ENCODE data around the gene GRIN2D. TPM values are rescaled to one million over a fixed set of nuclear protein-coding genes. Genes with fewer than 3 reads are reported as not detected.

GRIN2D gene
- 0.03 TPM in 1 of 2 replicates, not detected in the other for total RNA-seq (2014; rRNA removed; shearing (Covaris generic); ENCODE audit: low replicate concordance)

DNA sequence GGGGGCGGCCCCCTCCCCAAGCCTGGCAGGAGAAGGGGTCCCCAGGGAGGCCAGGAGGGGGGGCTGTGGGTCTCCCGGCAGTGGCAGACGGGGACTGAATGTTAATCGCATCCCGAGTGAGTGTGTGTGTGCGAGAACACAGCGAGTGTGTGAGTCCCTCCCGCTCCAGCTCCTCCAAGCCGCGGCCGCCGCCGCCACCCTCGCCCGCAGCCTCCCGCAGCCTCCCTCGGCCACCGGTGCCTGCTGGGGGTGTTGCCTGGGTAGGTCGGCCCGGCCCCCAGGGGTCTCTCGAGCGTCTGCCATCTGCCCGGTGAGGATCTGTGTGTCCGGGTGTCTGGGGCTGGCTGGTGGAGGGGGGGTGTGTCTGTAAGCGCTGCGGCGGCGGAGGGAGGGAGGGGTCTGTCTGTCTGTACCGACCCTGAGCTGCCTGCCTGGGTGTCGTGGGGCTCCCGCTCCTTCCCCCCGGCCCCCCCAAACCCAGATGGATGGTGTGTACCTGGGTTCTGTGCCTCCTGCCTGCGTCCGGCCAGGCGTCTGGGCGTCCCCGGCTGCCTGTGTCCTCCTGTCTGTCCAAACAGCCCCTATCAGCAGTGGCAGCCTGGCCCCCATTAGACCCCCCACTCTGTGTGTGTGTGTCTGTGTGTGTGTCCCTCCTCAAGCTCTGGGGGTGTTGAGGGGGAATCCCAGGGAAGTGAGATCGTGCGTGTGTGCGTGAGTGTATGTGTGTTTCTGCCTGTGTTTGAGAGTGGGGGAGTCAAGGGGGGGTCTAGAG, at the start of gene GRIN2D:
Gene GRIN2D (plus strand): TSS at position 110 of the 772 bp plus-strand sequence. CDS start 4,725 bp downstream, outside the sequence.
- Histone ChIP-seq H3K9me3 (no peaks in the 10 kb centered on the region), H3K27me3 (peaks cover 33% of the 10 kb centered on the region), H3K4me3 (no peak within 1 kb of the TSS), H3K36me3 (peaks cover 16% of the 10 kb centered on the region)
- no peak for DNase-seq

DNA sequence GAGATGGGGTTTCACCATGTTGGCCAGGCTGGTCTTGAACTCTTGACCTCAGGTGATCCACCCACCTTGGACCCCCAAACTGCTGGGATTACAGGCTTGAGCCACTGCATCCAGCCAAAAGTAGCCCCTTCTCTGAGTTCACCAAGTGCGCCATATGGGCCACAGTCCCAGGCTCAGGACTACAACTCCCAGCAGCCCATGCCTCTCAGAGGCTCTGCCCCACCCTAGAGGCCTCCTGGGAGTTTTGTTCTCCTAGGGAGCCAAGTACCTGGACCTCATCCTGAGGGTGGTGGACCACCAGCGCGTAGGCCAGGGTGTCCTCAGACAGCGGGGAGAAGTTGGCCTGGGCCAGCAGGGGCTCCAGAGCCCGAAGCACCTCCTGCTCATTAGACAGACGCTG, 48.6 kb upstream of the GRIN2D start:
- Histone ChIP-seq H3K27me3 (no peaks in the 10 kb centered on the region), H3K36me3 (peaks cover 15% of the 10 kb centered on the region), H3K9me3 (no peaks in the 10 kb centered on the region), H3K4me3 (no peak overlapping the region)
- no peak for DNase-seq

DNA sequence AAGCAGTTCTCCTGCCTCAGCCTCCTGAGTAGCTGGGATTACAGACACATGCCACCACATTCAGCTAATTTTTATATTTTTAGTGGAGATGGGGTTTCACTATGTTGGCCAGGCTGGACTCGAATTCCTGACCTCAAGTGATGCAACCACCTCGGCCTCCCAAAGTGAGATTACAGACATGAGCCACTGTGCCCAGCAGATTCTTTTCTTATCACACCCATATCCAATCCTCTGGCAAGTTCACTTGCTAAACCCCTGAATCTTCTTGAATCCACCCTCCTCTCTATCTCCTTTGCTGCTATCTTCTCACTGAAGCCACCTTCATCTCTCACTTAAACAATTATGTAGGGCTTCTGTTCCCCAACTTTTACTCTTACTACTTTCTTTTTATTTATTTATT, 47.3 kb upstream of the GRIN2D start:
- DNase-seq, result no peak
- H3K36me3 ChIP-seq, result peaks cover 14% of the 10 kb centered on the region

DNA sequence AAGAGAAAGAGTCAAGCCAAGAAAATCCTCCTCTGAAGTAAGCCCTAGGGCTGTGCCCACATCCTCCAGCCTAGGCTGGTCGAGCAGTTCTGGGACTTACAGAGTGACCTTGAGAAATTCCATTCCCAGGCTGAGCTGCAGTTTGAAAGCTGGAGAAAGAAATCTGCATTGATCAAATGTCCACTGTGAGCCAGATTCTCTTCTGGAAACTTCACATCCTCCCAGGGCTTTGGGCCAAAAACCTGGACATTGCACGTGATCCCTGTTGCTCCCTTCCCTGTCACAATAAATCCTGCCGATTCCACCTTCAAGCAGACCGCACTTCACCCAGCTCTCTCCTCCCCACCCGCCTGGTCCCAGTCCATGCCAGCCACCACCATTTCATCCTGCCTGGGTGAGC, 45.4 kb upstream of the GRIN2D start:
- no peak for DNase-seq
- no peak overlapping the region for H3K4me3 ChIP-seq
- peaks cover 7% of the 10 kb centered on the region for H3K36me3 ChIP-seq
- H3K27me3 ChIP-seq, result no peaks in the 10 kb centered on the region
- no peaks in the 10 kb centered on the region for H3K9me3 ChIP-seq

More for the DNA sequence above, 47.3 kb upstream of the GRIN2D start:
- Histone ChIP-seq H3K9me3 (no peaks in the 10 kb centered on the region), H3K4me3 (no peak overlapping the region), H3K27me3 (no peaks in the 10 kb centered on the region)

DNA sequence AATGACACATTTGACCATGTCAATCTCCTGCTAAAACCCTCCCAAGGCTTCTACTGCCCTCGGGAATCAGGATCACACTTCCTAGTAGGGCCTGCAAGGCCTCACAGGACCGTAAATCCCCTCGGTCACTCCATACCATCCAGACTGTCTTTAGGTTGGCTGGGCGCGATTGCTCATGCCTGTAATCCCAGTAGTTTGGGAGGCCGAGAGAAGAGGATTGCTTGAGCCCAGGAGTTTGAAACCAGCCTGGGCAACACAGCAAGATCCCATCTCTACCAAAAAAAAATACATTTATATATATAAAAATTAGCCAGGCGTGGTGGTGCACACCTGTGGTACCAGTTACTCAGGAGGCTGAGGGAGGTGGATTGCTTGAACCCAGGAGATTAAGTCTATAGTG, 44.7 kb upstream of the GRIN2D start:
- Histone ChIP-seq H3K9me3 (no peaks in the 10 kb centered on the region), H3K36me3 (peaks cover 3% of the 10 kb centered on the region), H3K27me3 (no peaks in the 10 kb centered on the region), H3K4me3 (no peak overlapping the region)
- no peak for DNase-seq

DNA sequence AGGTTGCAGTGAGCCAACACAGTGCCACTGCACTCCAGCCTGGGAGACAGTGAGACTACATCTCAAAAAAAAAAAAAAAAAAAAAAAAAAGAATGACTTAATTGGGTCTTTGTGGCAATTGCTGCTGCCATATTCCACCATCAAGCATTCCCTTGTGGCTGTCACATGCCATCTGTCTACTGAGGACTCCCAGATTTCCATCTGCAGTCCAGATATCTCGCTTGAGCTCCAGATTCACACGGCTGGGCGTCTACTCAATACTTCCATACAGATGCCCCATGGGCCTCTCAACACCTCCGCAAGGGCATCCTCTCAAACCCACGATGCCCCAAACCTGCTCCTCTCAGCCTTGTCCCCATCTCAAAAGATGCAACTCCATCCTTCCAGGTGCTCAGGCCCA, 42.6 kb upstream of the GRIN2D start:
- Histone ChIP-seq H3K4me3 (no peak overlapping the region), H3K36me3 (no peaks in the 10 kb centered on the region), H3K9me3 (no peaks in the 10 kb centered on the region), H3K27me3 (no peaks in the 10 kb centered on the region)
- DNase-seq, result no peak

DNA sequence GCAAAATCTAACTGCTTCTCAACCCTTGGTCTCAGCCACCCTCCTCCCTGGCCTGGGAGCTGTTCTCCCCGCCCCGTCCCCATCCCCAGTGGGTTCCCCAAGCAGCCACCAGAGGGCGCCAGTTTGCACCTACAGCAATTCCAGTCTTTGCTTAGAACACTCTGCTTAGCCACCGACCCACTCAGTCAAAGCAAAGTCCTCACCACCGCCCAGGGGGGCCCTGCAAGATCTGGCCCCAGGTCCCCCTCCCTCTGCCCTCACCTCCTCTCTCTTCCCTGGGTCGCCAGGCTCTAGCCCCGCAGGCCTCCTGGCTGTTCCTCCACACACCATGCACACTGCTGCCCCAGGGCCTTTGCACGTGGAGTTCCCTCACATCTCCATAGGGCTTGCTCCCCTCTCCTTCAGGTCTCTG, 42.1 kb upstream of the GRIN2D start:
- Histone ChIP-seq H3K27me3 (no peaks in the 10 kb centered on the region), H3K9me3 (no peaks in the 10 kb centered on the region), H3K4me3 (no peak overlapping the region), H3K36me3 (no peaks in the 10 kb centered on the region)
- peak; percentile 63 for DNase-seq

DNA sequence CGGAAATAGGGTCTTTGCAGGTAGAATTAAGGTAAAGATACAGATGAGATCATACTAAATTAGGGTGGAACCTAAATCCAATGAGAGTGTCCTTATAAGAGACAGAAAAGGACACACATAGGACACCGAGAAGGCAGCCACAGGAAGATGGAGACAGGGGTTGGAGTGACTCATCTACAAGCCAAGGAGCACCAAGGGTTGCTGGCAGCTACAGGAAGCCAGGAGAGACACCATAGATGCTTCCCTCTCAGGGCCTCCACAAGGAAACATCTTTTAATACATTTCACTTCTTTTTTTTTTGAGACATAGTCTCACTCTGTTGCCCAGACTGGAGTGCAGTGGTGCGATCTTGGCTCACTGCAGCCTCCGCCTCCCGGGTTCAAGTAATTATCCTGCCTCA, 39.8 kb upstream of the GRIN2D start:
- peak; percentile 36 for DNase-seq
- Histone ChIP-seq H3K36me3 (no peaks in the 10 kb centered on the region), H3K4me3 (no peak overlapping the region), H3K9me3 (no peaks in the 10 kb centered on the region), H3K27me3 (no peaks in the 10 kb centered on the region)

DNA sequence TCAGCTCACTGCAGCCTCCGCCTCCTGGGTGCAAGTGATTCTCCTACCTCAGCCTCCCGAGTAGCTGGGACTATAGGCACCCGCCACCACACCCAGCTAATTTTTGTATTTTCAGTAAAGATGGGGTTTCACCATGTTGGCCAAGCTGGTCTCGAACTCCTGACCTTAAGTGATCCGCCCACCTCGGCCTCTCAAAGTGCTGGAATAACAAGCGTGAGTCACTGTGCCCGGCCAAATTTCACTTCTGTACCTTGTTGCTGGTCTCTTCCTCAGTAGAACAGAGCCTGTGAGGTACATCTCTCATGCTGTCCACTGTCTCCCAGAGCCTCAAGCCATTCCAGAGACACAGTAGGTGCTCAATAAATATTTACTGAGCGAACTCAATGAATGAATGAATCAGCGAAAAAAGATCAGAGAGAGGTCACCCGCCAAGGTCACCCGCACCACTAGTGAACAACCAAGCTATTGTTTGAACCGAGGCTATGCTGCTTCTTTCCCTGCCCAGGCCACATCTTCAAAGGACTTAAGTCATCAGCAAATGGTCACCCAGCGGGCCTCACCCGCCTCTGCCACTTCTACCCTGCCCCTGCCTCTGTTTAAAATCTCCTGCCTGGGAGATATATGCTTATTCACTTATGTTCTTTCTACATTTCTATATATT, 39.0 kb upstream of the GRIN2D start:
- Histone ChIP-seq H3K36me3 (no peaks in the 10 kb centered on the region), H3K4me3 (no peak overlapping the region), H3K9me3 (no peaks in the 10 kb centered on the region), H3K27me3 (no peaks in the 10 kb centered on the region)
- no peak for DNase-seq

DNA sequence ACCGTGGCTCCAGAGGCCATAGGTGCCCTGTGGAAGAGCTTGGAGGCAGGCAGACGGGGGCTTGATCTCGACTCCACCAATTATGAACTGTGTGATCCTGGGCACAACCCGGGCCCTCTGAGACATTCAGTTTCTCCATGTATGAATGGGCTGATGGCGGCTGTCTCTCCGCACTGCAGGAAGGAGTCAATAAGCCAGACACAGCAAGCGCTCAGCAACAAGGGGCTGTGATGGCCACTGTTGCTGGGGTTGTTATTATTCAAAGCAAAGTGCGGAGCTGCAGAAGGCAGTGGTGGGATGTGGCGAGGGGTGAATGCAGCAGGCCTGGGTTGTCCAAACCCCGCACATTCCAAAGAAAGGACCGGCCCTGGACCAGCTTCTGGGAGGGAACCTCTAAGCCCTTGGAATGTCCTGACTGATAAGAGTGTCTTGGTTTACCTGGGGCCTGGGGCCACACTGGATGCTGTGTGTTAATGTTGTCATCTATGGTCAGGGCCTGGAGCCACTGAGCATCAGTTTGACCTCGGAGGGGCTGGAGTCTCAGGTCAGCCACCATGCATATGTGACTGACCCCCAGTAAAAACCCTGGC, 38.0 kb upstream of the GRIN2D start:
- H3K9me3 ChIP-seq, result no peaks in the 10 kb centered on the region
- no peak for DNase-seq
- no peaks in the 10 kb centered on the region for H3K27me3 ChIP-seq
- peaks cover 5% of the 10 kb centered on the region; the same call in 1 of the 2 replicates for H3K36me3 ChIP-seq
- no peak overlapping the region for H3K4me3 ChIP-seq

DNA sequence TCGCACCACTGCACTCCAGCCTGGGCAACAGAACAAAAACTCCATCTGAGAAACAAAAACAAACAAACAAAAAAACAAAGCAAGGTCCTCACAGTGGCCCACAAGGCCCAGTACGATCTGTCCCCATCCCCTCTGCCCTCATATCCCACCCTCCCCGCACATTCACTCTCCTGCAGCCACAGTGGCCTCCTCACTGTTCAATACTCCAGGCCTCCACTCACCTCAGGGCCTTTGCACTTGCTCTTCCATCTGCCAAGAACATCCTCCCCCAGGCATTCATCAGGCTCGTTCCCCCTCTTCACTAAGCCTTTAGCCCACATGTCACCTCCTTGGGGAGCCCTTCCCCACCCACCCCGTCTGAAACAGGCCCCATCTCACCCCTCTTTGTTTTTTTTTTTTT, 34.3 kb upstream of the GRIN2D start:
- H3K36me3 ChIP-seq, result peaks cover 14% of the 10 kb centered on the region
- no peak for DNase-seq
- no peaks in the 10 kb centered on the region for H3K27me3 ChIP-seq
- H3K9me3 ChIP-seq, result no peaks in the 10 kb centered on the region
- no peak overlapping the region for H3K4me3 ChIP-seq

DNA sequence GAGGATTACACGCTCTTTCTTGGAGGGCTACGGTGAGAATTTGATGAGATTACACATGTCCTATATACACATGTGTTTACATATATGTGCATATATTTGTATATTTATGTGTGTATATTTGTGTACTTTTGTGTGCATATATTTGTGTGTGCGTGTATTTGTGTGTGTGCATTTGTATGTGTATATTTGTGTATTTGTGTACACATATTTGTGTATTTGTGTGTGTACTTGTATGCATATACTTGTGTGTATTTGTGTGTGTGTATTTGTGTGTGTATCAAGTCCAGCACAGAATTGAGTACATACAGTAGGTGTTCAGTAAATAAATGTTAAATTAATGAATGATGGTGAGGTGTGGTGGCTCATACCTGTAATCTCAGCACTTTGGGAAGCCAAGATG, 31.6 kb upstream of the GRIN2D start:
- H3K4me3 ChIP-seq, result no peak overlapping the region
- peaks cover 14% of the 10 kb centered on the region for H3K36me3 ChIP-seq
- H3K9me3 ChIP-seq, result no peaks in the 10 kb centered on the region
- DNase-seq, result no peak
- no peaks in the 10 kb centered on the region for H3K27me3 ChIP-seq

DNA sequence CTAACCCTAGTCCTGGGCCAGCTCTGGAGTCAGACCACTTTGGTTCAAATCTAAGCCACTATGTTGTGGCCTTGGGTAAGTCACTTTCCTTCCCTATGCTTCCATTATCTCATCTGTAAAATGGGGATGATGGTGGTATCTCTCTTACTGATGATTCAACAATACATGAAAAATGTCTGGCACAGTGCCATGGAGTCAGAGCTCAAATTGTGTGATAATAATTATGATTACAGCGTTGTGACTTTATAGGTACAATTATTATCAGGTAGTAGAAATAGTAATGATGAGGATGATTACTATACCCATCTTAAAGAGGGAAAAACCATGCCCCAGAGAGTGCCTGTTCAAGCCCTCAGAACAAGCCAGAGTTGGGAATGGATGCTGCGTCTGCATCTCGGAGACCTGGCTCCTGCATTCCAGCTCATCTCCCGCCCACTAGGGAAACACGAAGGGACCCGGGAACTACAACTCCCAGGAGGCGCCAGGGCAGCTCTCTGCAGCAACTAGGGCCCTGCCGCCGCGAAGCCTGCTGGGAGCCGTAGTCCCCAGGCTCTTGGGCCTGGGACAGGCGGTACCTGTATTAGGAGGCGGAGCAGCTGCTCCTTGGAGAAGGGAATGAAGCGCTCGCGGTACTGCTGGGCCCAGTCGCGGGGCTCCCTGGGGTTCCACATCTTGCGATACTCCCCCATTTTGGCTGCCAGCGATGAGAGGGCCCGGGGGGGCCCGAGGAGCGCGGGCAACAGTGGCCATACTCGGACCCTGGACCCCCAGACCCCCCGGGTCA, 30.6 kb upstream of the GRIN2D start:
- no peaks in the 10 kb centered on the region for H3K27me3 ChIP-seq
- peaks cover 14% of the 10 kb centered on the region for H3K36me3 ChIP-seq
- peak overlapping the region; percentile 65 for H3K4me3 ChIP-seq
- DNase-seq, result peak; percentile 99
- no peaks in the 10 kb centered on the region for H3K9me3 ChIP-seq

DNA sequence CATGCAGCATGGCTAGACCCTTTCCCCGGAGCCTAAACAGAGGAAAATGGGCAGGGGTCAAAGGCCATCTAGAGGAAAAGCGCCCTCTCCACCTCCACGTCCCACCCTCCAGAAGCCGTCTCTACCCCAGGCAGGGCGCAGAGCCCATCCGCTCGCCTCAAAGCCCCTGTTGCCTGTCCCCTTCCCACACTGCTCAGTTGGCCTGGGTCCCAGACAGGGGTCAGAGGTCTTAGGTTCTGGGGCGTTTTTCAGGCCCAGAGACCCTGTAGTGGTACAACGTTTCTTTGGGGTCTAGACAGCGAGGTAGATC, 30.0 kb upstream of the GRIN2D start:
- no peaks in the 10 kb centered on the region for H3K27me3 ChIP-seq
- peak overlapping the region; percentile 65 for H3K4me3 ChIP-seq
- peaks cover 14% of the 10 kb centered on the region for H3K36me3 ChIP-seq
- no peaks in the 10 kb centered on the region for H3K9me3 ChIP-seq
- peak; percentile 16 for DNase-seq

DNA sequence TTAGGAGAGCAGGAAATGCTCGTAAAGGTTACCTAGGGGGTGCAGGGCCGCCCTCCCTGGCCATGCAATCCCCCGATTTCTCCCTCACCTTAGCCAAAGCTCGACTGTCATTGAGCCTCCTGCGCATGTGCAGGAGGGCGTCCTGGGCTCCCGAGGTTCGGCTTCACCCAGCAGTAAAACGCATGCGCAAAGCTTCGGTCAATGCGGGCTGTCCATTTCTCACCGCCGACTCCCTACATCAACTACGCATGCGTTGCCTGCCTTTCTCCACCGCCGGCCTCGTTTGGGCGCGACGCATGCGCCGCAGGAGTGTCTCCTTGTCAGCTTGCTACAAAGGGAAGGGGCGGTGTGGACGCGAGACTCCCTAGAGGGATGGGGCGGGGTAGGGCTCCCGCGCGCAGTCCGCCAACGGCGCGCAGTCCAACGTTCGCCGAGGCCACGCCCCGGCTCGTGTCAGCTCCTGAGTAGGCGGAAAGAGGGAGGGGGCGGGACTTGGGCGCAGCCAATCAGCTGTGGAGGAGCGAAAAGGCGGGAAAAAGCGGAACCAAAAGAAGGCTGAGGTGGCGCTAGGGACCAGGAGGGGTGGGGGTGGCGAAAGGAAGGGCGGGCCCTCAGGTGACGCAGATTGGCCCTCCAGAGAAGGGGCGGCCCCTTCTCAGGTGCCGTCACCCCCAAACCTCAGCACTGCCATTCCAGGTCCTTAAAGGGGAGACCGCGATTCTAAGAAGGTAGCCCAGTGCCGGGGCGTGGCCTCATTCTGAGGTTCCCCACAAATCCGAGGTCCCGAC, 29.5 kb upstream of the GRIN2D start, which contains the start of the genes SYNGR4 and TMEM143:
Gene SYNGR4 (plus strand): TSS at position 558 of the 788 bp plus-strand sequence. CDS start 1,476 bp downstream, outside the sequence.
Gene TMEM143 (minus strand): TSS at position 131 of the 788 bp plus-strand sequence. CDS start 20 bp downstream, at position 111.
- Histone ChIP-seq H3K36me3 (peaks cover 14% of the 10 kb centered on the region), H3K4me3 (peak within 1 kb of the TSS; percentile 65), H3K27me3 (no peaks in the 10 kb centered on the region), H3K9me3 (no peaks in the 10 kb centered on the region)
- DNase-seq, result peak; percentile 99
